HG03378 (cell line): Measurements from ENCODE around the gene KIAA0825.

ENCODE experiments used
- ATAC-seq: cut with Tn5 transposase; IDR thresholded peaks from one replicate; pipeline ENCODE4 v1.9.1; 2021; ENCODE audit warnings: mild to moderate bottlenecking, moderate library complexity; ENCODE audit not compliant: unreplicated experiment

KIAA0825 gene

DNA sequence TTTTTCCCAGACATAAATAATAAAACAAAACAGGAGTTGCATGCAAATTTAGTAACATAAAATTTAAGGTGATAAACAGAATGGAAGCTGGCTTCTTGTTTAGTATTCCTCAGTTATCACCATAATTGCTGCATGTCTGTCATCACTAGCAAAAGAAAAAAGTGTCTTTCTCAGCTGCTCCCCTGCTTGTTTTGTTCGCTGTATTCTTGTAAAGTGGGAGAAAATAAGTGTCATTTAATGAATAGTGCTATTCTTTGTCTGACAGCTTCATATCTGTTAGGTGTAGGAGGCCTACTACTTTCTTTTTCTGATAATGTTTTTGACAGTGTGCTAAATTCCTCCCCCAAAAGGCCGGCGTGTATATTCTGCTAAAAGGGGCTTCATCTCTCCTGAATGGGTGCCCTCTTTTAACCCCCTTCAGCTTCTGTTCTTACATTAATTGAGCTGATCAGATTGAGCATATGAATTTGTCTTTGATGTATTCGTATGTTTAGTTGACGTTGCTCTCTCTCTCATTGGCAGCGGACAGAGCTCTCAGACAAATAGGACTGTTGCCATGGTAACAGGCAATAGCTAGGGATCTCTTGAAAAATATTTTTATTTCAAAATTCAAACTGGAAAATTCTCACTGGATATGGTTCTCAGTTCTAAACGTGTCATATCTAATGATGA is 303.8 kb downstream of the KIAA0825 start:
- no peak for ATAC-seq

GRCh38 chr5:94313696-94314095 is 304.7 kb downstream of the KIAA0825 start:
- ATAC-seq = no peak

- no peak for ATAC-seq
These were observed 305.2 kb downstream of the KIAA0825 start for GRCh38 chr5:94313188-94313587.

DNA sequence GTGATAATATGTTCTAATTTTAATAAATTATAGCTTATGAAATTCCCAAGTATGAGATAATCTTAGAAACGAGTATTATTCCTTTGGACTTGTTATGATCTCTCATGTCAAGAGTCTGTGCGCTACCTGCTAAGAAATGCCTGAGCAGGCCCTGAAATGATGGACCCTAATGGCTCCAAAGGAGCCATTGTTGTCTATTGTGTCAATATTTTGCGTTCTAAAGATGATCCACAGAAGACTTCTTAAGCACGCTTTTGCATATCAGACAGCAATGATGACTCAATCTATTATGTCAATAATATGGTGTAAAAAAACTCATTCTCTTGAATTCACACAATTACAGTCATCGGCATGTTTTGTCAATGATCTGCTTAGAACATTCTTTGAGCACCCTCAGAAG is 306.1 kb downstream of the KIAA0825 start:
- ATAC-seq = no peak

DNA sequence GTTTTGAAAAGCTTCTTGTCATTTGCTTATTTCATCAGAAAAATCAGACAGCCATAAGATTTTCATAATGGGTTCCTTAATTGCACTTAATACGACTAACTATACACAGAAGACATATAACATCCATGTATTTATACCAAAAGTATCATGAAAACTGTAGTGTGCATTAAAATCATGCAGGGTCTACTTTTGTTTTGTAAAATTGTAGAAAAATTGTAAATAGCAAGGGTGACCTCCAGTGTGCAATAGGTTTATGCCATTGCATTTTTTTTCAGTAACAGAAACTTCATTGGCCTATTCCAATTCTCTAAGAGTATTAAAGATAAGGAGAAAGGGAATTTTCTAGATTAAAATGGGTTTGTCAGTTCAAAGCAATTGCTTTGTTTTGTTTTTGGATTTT is 307.6 kb downstream of the KIAA0825 start:
- ATAC-seq = no peak

GRCh38 chr5:94309141-94309540 is 309.3 kb downstream of the KIAA0825 start:
- no peak for ATAC-seq

DNA sequence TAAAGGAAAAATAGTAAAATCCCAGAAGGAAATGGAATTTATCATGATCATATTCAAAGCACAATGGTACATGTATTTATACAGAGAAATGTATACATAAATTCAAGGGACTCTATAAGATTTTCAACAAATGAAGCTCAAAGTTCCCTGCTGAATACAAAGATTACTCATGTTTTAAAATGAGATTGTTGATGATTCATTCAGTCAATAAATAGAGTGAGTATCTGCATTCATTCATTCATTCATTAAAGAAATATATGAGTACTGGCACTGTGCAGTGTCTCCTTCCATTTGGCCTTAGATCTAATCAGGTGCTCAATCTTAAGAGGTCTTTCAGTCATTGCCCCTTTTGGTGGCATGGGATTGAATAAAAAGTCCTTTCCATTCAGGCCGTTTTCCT is 310.0 kb downstream of the KIAA0825 start:
- no peak for ATAC-seq

DNA sequence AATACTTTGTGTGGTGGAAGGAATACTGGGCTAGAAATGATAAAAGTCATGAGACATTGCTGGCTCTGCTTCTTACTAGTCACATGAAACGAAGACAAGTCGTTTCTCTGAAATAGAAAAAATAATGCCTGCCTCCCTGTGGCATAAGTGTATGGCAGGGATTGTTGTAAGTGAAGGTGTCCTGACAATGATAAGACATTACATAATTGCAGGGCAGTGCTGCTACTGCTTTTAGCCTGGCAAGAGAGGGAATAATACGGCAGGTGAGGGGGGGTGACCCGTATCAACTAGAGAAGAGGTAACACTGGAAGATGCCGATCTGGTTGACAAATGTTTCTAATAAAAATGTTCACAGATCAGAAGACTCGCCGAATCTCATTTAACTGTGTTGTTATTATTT is 314.3 kb downstream of the KIAA0825 start:
- no peak for ATAC-seq

- ATAC-seq = no peak
These were observed 329.5 kb downstream of the KIAA0825 start for GRCh38 chr5:94288937-94289336.

GRCh38 chr5:94285984-94286383 is 332.4 kb downstream of the KIAA0825 start:
- ATAC-seq = no peak

DNA sequence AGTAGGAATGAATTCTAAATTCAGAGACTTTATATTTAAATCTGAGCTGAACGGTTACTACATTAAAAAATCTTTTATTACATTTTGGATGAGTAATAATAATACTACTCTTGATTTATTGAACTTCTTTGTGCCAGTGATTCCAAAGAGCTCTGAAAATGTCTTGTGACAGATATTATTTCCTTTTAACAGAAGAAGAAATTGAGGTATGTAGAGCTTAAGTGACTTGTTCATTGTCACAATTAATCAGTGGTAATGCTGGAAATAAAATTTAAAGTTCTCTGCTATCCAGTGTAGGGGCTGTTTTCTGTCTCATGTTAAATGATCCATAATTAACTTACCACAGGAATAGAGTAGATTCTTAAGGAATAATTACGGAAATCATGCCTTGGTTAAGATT is 335.3 kb downstream of the KIAA0825 start:
- no peak for ATAC-seq

- no peak for ATAC-seq
These were observed 337.1 kb downstream of the KIAA0825 start for GRCh38 chr5:94281236-94281801.

DNA sequence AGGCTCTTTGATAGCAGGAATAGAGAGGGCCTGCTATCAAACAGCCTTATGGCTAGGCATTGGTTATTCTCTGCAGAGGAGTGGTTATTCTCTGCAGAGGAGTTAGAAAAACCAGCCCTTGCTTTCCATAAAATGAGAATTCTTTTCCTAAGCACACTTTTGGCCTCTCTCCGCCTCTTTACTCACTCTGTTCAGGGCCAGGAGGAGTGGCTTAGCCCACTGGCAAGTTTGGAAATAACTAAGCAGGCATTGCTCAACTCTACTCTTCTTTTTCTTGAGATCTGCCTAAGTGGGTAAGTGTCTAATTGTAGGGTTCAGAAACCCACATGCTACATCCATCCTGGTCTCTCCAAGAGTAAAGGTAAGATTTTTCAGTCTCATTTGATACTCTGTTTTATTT is 341.7 kb downstream of the KIAA0825 start:
- no peak for ATAC-seq

- no peak for ATAC-seq
These were observed 342.4 kb downstream of the KIAA0825 start for GRCh38 chr5:94276048-94276447.

- ATAC-seq = no peak
These were observed 343.7 kb downstream of the KIAA0825 start for GRCh38 chr5:94274707-94275106.

GRCh38 chr5:94268226-94268625 is 350.2 kb downstream of the KIAA0825 start:
- no peak for ATAC-seq

DNA sequence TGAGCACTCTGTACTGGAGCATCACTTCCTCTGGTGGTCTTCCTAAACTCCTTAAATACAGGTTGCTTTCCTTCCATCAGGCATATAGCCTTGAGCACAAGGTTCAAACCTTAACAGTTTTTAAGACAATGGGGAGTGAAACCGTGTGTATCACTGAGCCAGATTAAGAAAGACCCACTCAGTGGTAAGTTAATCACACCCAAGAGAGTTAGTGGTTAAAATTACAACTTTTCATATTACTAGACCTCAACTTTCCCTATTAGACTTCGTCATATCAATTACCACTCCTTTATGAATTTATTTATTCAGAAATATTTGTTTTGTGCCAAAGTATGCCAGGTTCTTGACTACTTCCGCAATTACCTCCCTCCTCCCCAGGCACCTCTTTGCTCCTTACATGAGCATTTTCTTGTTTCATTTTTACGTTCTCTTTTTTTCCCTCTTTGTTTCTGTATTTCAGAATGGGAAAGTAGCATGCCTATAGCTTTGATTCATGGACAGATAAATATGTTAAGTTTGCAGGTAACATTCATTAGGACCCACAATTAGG is 351.0 kb downstream of the KIAA0825 start:
- ATAC-seq = no peak

DNA sequence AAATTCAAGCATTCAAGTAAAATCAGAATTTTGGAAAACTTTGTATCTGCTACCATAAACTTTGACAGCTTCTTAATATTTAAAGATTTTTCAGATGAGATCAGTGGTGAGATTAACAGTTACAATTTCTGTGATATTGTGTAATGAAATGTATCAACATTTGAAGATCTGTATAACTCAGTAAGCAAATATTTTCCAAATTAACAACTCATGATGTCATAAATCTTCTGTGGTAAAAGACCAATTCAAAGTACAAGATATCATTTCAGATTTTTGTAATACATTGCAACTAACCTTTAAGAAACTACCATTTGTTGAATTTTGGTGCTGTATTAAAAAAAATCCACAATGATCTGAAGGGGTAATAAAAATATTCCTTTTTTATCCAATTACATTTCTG is 352.2 kb downstream of the KIAA0825 start:
- no peak for ATAC-seq

- ATAC-seq = no peak
These were observed 355.3 kb downstream of the KIAA0825 start for GRCh38 chr5:94263068-94263467.

DNA sequence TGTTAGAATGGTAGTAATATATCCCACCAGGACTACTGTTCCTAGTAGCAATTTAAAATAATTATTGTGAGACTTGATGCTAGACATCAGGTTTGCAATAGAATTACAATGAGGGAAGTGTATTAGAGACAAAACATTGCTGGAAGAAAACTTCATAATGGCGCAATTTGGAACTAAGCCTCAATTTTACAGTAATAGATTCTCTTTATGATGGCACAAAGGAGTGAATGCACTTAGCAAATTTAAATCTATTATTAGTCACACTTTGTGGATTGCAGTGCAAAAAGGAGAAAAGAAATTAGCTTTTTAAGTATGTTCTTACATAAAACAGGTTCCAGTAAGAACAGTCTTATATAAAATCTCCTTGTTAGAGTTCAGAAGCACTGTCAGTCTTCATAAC is 358.3 kb downstream of the KIAA0825 start:
- ATAC-seq = no peak

DNA sequence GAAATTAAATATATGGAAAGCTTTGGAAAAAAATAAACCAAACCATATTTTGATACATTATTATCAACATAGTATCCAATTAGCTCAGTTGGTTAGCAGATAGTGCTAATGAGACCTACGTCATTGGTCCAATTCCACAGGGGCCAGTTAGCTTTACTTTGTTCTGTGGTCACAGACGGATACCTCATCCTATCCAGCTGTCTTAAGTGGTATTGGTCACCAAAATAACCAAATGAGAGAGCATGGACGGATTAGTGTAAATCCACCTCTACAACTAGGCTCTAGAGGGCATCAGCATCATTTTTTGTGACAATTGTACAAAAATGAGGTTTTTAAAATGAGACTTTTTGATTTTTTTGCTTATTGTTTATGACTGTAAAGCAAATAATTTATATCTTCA is 364.2 kb downstream of the KIAA0825 start:
- no peak for ATAC-seq

- ATAC-seq = no peak
These were observed 367.4 kb downstream of the KIAA0825 start for GRCh38 chr5:94250985-94251384.

DNA sequence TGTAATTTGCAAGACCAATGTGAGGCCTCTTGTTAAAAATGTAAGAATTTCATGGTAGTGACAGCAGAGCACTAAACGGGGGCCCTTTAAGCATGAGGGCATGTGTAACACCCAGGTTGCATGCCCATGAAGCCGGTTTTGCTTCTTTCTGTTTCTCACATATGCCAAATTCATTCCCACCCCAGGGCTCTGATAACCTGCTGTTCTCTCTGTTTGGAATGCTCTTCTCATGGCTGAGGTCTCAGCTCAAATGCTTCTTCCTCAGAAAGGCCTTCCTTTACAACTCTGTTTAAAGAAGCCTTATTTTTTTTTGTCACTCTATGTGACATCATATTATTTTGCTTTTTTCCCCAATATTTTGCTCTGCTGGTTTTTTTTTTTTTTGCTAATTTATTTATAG is 369.0 kb downstream of the KIAA0825 start:
- no peak for ATAC-seq
